Endodermal cell (in vitro differentiated cells): ENCODE data around the gene ROBO1. TPM values are rescaled to one million over a fixed set of nuclear protein-coding genes. Genes with fewer than 3 reads are reported as not detected.

Experiments
- DNase-seq: peaks from one replicate; pipeline ENCODE4 v3.0.0-alpha.2; 2017
- H3K27ac ChIP-seq: 2 replicates; pipeline ENCODE4 v1.5.1; 2013; ENCODE audit warnings: mild to moderate bottlenecking, low read depth, low read length, moderate library complexity
- H3K27me3 ChIP-seq: 2 replicates; pipeline ENCODE4 v1.6.1; 2013; ENCODE audit warnings: mild to moderate bottlenecking, low read length, moderate library complexity; ENCODE audit not compliant: insufficient read depth, control insufficient read depth, poor library complexity, severe bottlenecking
- H3K36me3 ChIP-seq: 2 replicates; pipeline ENCODE4 v1.7.0; 2013; ENCODE audit warnings: mild to moderate bottlenecking, low read length, moderate library complexity; ENCODE audit not compliant: control insufficient read depth, insufficient read depth
- H3K4me1 ChIP-seq: one replicate; pipeline ENCODE4 v1.7.0; 2013; ENCODE audit warnings: low read length; ENCODE audit not compliant: control insufficient read depth, insufficient read depth
- H3K4me3 ChIP-seq: 2 replicates; pipeline ENCODE4 v1.5.1; 2013; ENCODE audit warnings: mild to moderate bottlenecking, low read length, moderate library complexity
- H3K9ac ChIP-seq: 2 replicates; pipeline ENCODE4 v1.6.1; 2013; ENCODE audit warnings: mild to moderate bottlenecking, low read length, moderate library complexity; ENCODE audit not compliant: poor library complexity, severe bottlenecking; ENCODE audit errors: extremely low read depth
- H3K9me3 ChIP-seq: 2 replicates; pipeline ENCODE4 v1.6.1; 2013; ENCODE audit warnings: mild to moderate bottlenecking, low read length, moderate library complexity; ENCODE audit not compliant: control insufficient read depth
- H3K27ac Mint-ChIP-seq: 2 replicates; pipeline ENCODE4 v1.8.0; 2020; ENCODE audit warnings: mixed read lengths
- H3K27me3 Mint-ChIP-seq: 2 replicates; pipeline ENCODE4 v1.8.0; 2021; ENCODE audit warnings: mild to moderate bottlenecking, mixed read lengths; ENCODE audit not compliant: insufficient read depth
- H3K36me3 Mint-ChIP-seq: 2 replicates; pipeline ENCODE4 v1.8.0; 2020; ENCODE audit warnings: low read depth, mixed read lengths
- H3K4me1 Mint-ChIP-seq: 2 replicates; pipeline ENCODE4 v1.8.0; 2020; ENCODE audit warnings: mixed read lengths
- H3K4me3 Mint-ChIP-seq: 2 replicates; pipeline ENCODE4 v1.8.0; 2020; ENCODE audit warnings: mild to moderate bottlenecking, moderate library complexity, mixed read lengths
- H3K9me3 Mint-ChIP-seq: 2 replicates; pipeline ENCODE4 v1.8.0; 2020; ENCODE audit warnings: mild to moderate bottlenecking, mixed read lengths
- WGBS, 2 experiments: methylation state at CpG; one replicate each; pipeline versions ENCODE4 v1.1.5 to v1.1.7; 2013; ENCODE audit warnings: missing lambda C conversion rate in 2 of 2, mixed read lengths in 1 of 2; ENCODE audit not compliant: insufficient coverage in 1 of 2, insufficient read length in 1 of 2; 5-methylcytosine and 5-hydroxymethylcytosine counted together
- total RNA-seq, 2 donors: library from RNA; stranded (reverse); fragmentation: NEBNext Ultra II Directional in 1 of 2; extraction: Animal tissue kit (Norgen Biotek cat#: 25700) in 1 of 2; gene quantifications; 2 replicates in 1 of 2; 3 replicates in 1 of 2; pipeline ENCODE4 v1.2.1, GENCODE V29; 2021
- TF ChIP-seq, protein P1 (sequence below): fragments of 200-600 bp; sonication (generic); conservative IDR thresholded peaks from 2 replicates; pipeline ENCODE4 v1.5.0; 2021; ENCODE audit warnings: antibody characterized with exemption, mild to moderate bottlenecking

The ROBO1 gene
- total RNA-seq, 2 donors from 2014 or later = 74.8 to 75.9 TPM

DNA sequence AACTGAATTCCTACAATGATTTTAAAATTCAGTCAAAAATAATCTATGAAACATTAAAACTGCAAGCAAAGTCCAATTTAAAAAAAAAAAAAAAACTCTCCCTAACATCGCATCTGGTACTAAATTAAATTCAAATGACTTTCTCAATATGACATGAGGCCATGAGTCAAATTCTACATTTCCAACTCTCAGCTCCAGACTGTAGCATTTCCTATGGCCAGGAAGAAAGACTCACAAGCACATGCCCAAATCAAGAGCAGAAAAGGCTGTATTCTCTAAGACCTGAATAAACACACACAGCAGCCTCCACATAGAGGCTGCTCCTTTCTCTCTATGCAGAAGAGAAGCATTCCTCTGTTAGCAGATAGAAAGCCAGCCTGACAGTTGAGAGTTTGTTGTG, 729.2 kb downstream of the ROBO1 start:
- H3K36me3 ChIP-seq = no peaks in the 10 kb centered on the region
- no peak overlapping the region for H3K27ac ChIP-seq
- Mint-ChIP-seq H3K27me3 (no peaks in the 10 kb centered on the region), H3K4me1 (peaks cover 3% of the 10 kb centered on the region), H3K4me3 (no peak overlapping the region), H3K9me3 (no peaks in the 10 kb centered on the region), H3K27ac (no peak overlapping the region), H3K36me3 (no peaks in the 10 kb centered on the region)
- H3K9ac ChIP-seq = no peak overlapping the region
- no peaks in the 10 kb centered on the region for H3K9me3 ChIP-seq
- H3K4me3 ChIP-seq = no peak overlapping the region
- no peaks in the 10 kb centered on the region for H3K27me3 ChIP-seq
- no peak for DNase-seq
- H3K4me1 ChIP-seq = no peaks in the 10 kb centered on the region
- WGBS, 2 experiments = 96% methylated on average over 1 of the region's 1 CpG; no CpG with 5 or more reads in 1 of the 2 experiments
- TF ChIP-seq, protein P1, sequence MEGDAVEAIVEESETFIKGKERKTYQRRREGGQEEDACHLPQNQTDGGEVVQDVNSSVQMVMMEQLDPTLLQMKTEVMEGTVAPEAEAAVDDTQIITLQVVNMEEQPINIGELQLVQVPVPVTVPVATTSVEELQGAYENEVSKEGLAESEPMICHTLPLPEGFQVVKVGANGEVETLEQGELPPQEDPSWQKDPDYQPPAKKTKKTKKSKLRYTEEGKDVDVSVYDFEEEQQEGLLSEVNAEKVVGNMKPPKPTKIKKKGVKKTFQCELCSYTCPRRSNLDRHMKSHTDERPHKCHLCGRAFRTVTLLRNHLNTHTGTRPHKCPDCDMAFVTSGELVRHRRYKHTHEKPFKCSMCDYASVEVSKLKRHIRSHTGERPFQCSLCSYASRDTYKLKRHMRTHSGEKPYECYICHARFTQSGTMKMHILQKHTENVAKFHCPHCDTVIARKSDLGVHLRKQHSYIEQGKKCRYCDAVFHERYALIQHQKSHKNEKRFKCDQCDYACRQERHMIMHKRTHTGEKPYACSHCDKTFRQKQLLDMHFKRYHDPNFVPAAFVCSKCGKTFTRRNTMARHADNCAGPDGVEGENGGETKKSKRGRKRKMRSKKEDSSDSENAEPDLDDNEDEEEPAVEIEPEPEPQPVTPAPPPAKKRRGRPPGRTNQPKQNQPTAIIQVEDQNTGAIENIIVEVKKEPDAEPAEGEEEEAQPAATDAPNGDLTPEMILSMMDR = no peak

DNA sequence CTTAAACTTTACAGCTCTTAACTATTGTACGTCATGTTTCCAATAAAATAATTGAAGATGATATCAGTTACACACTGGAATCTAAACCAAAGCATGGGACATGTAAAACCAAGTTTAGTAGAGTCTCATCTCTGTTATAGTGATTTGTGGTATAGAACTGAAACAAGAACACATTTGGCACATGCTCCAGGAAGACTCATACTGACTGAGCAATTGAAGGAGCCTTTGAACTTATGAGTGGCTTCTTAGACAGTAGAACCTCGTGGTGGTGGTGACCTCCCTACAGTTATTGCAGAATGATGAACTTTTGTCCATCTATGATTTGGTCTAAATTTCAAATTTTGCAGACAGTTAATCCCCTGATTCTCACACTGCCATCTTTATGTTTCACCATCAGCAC, 729.7 kb downstream of the ROBO1 start:
- Histone ChIP-seq H3K27me3 (no peaks in the 10 kb centered on the region), H3K9ac (no peak overlapping the region), H3K36me3 (no peaks in the 10 kb centered on the region), H3K4me1 (no peaks in the 10 kb centered on the region), H3K4me3 (no peak overlapping the region), H3K27ac (no peak overlapping the region), H3K9me3 (no peaks in the 10 kb centered on the region)
- H3K4me3 Mint-ChIP-seq = no peak overlapping the region
- no peaks in the 10 kb centered on the region for H3K36me3 Mint-ChIP-seq
- WGBS, 2 experiments = 98 to 100% methylated on average over 1 to 2 of the region's 2 CpGs
- H3K27me3 Mint-ChIP-seq = no peaks in the 10 kb centered on the region
- H3K27ac Mint-ChIP-seq = no peak overlapping the region
- TF ChIP-seq, protein P1 = no peak
- no peaks in the 10 kb centered on the region for H3K4me1 Mint-ChIP-seq
- DNase-seq = no peak
- no peaks in the 10 kb centered on the region for H3K9me3 Mint-ChIP-seq

DNA sequence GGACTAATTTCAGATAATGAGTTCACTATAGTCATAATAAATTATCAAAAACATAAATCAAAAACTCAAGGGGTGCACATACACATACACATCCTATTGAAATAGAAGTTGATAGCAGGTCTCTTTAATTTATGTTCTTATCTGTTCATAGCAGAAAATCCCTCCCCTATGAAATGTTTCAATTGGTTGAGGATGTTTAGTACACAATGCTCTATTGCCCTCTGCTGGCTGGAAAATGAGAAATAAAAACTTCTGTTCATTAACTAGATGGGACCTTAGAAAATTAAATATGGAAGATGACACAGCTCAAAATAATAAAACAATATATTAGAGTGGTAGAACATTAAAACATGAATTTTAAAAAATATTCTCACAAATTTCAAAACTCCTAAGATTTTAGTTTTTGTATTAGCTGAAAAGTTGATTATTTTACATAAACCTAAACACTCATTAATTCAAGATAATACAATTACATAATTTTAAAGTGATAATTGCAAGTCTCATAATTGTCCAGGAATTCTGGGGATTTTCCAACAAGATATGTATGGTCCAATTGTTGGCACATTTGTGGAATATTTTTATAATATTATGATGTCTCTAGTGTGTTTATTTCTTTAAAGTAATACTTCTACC, 735.0 kb downstream of the ROBO1 start:
- H3K9me3 ChIP-seq = no peaks in the 10 kb centered on the region
- TF ChIP-seq, protein P1 = peak; percentile 91
- no peak overlapping the region for H3K4me3 Mint-ChIP-seq
- H3K36me3 ChIP-seq = no peaks in the 10 kb centered on the region
- H3K9ac ChIP-seq = no peak overlapping the region
- no peak overlapping the region for H3K27ac ChIP-seq
- no peaks in the 10 kb centered on the region for H3K36me3 Mint-ChIP-seq
- no peak for DNase-seq
- H3K4me1 ChIP-seq = no peaks in the 10 kb centered on the region
- no peaks in the 10 kb centered on the region for H3K27me3 ChIP-seq
- H3K4me3 ChIP-seq = no peak overlapping the region
- no peak overlapping the region for H3K27ac Mint-ChIP-seq
- H3K27me3 Mint-ChIP-seq = no peaks in the 10 kb centered on the region
- no peaks in the 10 kb centered on the region for H3K9me3 Mint-ChIP-seq
- no peaks in the 10 kb centered on the region for H3K4me1 Mint-ChIP-seq
